ENCODE results near the gene CHN2. TPM values are rescaled to one million over a fixed set of nuclear protein-coding genes. Genes with fewer than 3 reads are reported as not detected.
"Not testable (repeated sequence)": the region's sequence is repeated elsewhere in the genome, so short reads cannot be mapped to it uniquely, and the experiment has no call there.

Gene CHN2
- total RNA-seq, 1 experiment from 2014 or later = 7.7 TPM

DNA sequence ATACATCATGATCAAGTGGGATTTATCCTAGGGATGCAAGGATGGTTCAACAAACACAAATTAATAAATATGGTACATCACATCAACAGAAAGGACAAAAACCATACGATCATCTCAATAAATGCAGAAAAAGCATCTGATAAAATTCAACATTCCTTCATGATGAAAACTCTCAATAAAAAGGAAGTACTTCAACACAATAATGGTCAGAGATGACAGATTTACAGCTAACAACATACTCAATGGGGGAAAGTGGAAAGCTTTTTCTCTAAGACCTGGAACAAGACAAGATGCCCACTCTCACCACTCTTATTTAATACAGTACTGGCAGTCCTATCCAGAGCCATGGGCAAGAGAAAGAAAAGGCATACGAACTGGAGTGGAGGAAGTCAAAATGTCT lies 329.2 kb downstream of the CHN2 start:
- CTCF ChIA-PET = no interaction called here
- H3K79me2 ChIP-seq (ENCODE audit: low read length) = no peaks in the 10 kb centered on the region
- ATAC-seq (no peak), DNase-seq (no peak)
- no peaks in the 10 kb centered on the region for H3K27me3 ChIP-seq (ENCODE audit: low read length)
- POLR2A ChIA-PET (ENCODE audit: unreplicated experiment) = no interaction called here
- no peaks in the 10 kb centered on the region for H3K9me2 ChIP-seq (replicated peaks; ENCODE audit: low read length)
- intact Hi-C loops (cut with micrococcal nuclease) = no loop called here
- no peaks in the 10 kb centered on the region for H3K9me3 ChIP-seq (ENCODE audit: low read length)
- H3K4me1 ChIP-seq (ENCODE audit: insufficient read depth, low read length) = no peaks in the 10 kb centered on the region
- no peak overlapping the region for H3K27ac ChIP-seq (ENCODE audit: low read length)
- no TSS peak for BruUV-seq (replicated peaks)
- H3K36me3 ChIP-seq (ENCODE audit: low read depth, low read length) = no peaks in the 10 kb centered on the region
- no peak for TF ChIP-seq EZH2phosphoT487 (IDR thresholded peaks at IDR 0.05; ENCODE audit: borderline replicate concordance, low read length)
- TF ChIP-seq, protein P1, sequence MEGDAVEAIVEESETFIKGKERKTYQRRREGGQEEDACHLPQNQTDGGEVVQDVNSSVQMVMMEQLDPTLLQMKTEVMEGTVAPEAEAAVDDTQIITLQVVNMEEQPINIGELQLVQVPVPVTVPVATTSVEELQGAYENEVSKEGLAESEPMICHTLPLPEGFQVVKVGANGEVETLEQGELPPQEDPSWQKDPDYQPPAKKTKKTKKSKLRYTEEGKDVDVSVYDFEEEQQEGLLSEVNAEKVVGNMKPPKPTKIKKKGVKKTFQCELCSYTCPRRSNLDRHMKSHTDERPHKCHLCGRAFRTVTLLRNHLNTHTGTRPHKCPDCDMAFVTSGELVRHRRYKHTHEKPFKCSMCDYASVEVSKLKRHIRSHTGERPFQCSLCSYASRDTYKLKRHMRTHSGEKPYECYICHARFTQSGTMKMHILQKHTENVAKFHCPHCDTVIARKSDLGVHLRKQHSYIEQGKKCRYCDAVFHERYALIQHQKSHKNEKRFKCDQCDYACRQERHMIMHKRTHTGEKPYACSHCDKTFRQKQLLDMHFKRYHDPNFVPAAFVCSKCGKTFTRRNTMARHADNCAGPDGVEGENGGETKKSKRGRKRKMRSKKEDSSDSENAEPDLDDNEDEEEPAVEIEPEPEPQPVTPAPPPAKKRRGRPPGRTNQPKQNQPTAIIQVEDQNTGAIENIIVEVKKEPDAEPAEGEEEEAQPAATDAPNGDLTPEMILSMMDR (conservative IDR thresholded peaks at IDR 0.05; ENCODE audit: low read depth, low read length) = no peak
- no peak for TF ChIP-seq EZH2 (IDR thresholded peaks at IDR 0.05; ENCODE audit: low read length, unreplicated experiment)
- no peaks in the 10 kb centered on the region for H3F3A ChIP-seq (ENCODE audit: low read length, unreplicated experiment)
- no peak overlapping the region for H3K4me3 ChIP-seq (ENCODE audit: low read length)
- H3K9ac ChIP-seq (ENCODE audit: low read length) = no peak overlapping the region
- no peak overlapping the region for H2AFZ ChIP-seq (ENCODE audit: low read length)
- H4K20me1 ChIP-seq (ENCODE audit: low read length) = no peaks in the 10 kb centered on the region
- no peak overlapping the region for H3K4me2 ChIP-seq (ENCODE audit: low read length)

GRCh38 chr7:29527505-29528108 lies 333.0 kb downstream of the CHN2 start:
- intact Hi-C loops (cut with micrococcal nuclease) = no loop called here
- ChIA-PET POLR2A (ENCODE audit: unreplicated experiment) (no interaction called here), CTCF (no interaction called here)
- Histone ChIP-seq H3K4me1 (ENCODE audit: insufficient read depth, low read length) (no peaks in the 10 kb centered on the region), H3K9me2 (replicated peaks; ENCODE audit: low read length) (no peaks in the 10 kb centered on the region), H3K9me3 (ENCODE audit: low read length) (no peaks in the 10 kb centered on the region), H3K27me3 (ENCODE audit: low read length) (no peaks in the 10 kb centered on the region), H2AFZ (ENCODE audit: low read length) (no peak overlapping the region), H4K20me1 (ENCODE audit: low read length) (no peaks in the 10 kb centered on the region), H3K36me3 (ENCODE audit: low read depth, low read length) (no peaks in the 10 kb centered on the region), H3K27ac (ENCODE audit: low read length) (no peak overlapping the region), H3F3A (ENCODE audit: low read length, unreplicated experiment) (no peaks in the 10 kb centered on the region), H3K9ac (ENCODE audit: low read length) (no peak overlapping the region), H3K79me2 (ENCODE audit: low read length) (no peaks in the 10 kb centered on the region), H3K4me2 (ENCODE audit: low read length) (no peak overlapping the region), H3K4me3 (ENCODE audit: low read length) (no peak overlapping the region)
- BruUV-seq (replicated peaks) = no TSS peak
- ATAC-seq (no peak), DNase-seq (no peak)
- no peak for TF ChIP-seq EZH2phosphoT487 (IDR thresholded peaks at IDR 0.05; ENCODE audit: borderline replicate concordance, low read length)
- TF ChIP-seq EZH2 (IDR thresholded peaks at IDR 0.05; ENCODE audit: low read length, unreplicated experiment) = no peak
- TF ChIP-seq, protein P1 (conservative IDR thresholded peaks at IDR 0.05; ENCODE audit: low read depth, low read length) = no peak

- H3K4me2 ChIP-seq (ENCODE audit: low read length); H3K4me3 ChIP-seq (ENCODE audit: low read length); H3F3A ChIP-seq (ENCODE audit: low read length, unreplicated experiment); intact Hi-C loops (cut with micrococcal nuclease); DNase-seq; H3K9me2 ChIP-seq (replicated peaks; ENCODE audit: low read length); H4K20me1 ChIP-seq (ENCODE audit: low read length); H3K4me1 ChIP-seq (ENCODE audit: insufficient read depth, low read length); CTCF ChIA-PET; ATAC-seq; H3K9me3 ChIP-seq (ENCODE audit: low read length); H3K9ac ChIP-seq (ENCODE audit: low read length); H2AFZ ChIP-seq (ENCODE audit: low read length); H3K27me3 ChIP-seq (ENCODE audit: low read length); H3K27ac ChIP-seq (ENCODE audit: low read length); H3K36me3 ChIP-seq (ENCODE audit: low read depth, low read length); BruUV-seq (replicated peaks); H3K79me2 ChIP-seq (ENCODE audit: low read length): not testable (repeated sequence)
- POLR2A ChIA-PET (ENCODE audit: unreplicated experiment) = interaction anchor here (0.6 kb wide), 1 partner anchor 30 kb away, joined by 3 read pairs; no protein-coding TSS in a partner anchor
Observed at GRCh38 chr7:29528526-29528925, 334.0 kb downstream of the CHN2 start.

Other genes starting within 250 kb of the CHN2 start
- 0.12 and 0.29 TPM in 2 replicates for gene TRIL, start 236.4 kb upstream of the CHN2 start, total RNA-seq (2014; rRNA removed)
- 14.7 and 15.3 TPM in 2 replicates for gene CPVL, start 48.2 kb upstream of the CHN2 start, total RNA-seq (2014; rRNA removed)